IPS-18c (cell line): ENCODE measurements around the gene AP5S1.

Experiments
- H3K4me3 ChIP-seq: 2 replicates; pipeline ENCODE4 v1.7.0; 2013; ENCODE audit warnings: low read depth, mild to moderate bottlenecking, low read length, moderate library complexity; ENCODE audit not compliant: insufficient read depth
- H3K9me3 ChIP-seq: one replicate; pipeline ENCODE4 v1.6.1; 2013; ENCODE audit warnings: mild to moderate bottlenecking, low read length, moderate library complexity; ENCODE audit not compliant: control insufficient read depth, insufficient read depth

The AP5S1 gene

GRCh38 chr20:3854462-3854871 is 34.1 kb downstream of the AP5S1 start:
- no peaks in the 10 kb centered on the region for H3K9me3 ChIP-seq
- H3K4me3 ChIP-seq, result no peak overlapping the region

- H3K4me3 ChIP-seq, result no peak overlapping the region
- H3K9me3 ChIP-seq, result no peaks in the 10 kb centered on the region
These were observed 37.1 kb downstream of the AP5S1 start for GRCh38 chr20:3857405-3857804.

GRCh38 chr20:3858689-3859088 is 38.3 kb downstream of the AP5S1 start:
- Histone ChIP-seq H3K4me3 (no peak overlapping the region), H3K9me3 (no peaks in the 10 kb centered on the region)

GRCh38 chr20:3861191-3861590 is 40.8 kb downstream of the AP5S1 start:
- H3K4me3 ChIP-seq, result no peak overlapping the region
- no peaks in the 10 kb centered on the region for H3K9me3 ChIP-seq

- Histone ChIP-seq H3K9me3 (no peaks in the 10 kb centered on the region), H3K4me3 (no peak overlapping the region)
These were observed 42.0 kb downstream of the AP5S1 start for GRCh38 chr20:3862333-3862732.

GRCh38 chr20:3863317-3863716 is 43.0 kb downstream of the AP5S1 start:
- Histone ChIP-seq H3K4me3 (no peak overlapping the region), H3K9me3 (no peaks in the 10 kb centered on the region)

- Histone ChIP-seq H3K4me3 (no peak overlapping the region), H3K9me3 (no peaks in the 10 kb centered on the region)
These were observed 44.2 kb downstream of the AP5S1 start for GRCh38 chr20:3864518-3864917.

GRCh38 chr20:3865152-3865886 is 45.0 kb downstream of the AP5S1 start:
- H3K4me3 ChIP-seq, result no peak overlapping the region

GRCh38 chr20:3865887-3866407 is 45.6 kb downstream of the AP5S1 start:
- no peak overlapping the region for H3K4me3 ChIP-seq

More at GRCh38 chr20:3865152-3865886, 45.0 kb downstream of the AP5S1 start:
- H3K9me3 ChIP-seq, result no peaks in the 10 kb centered on the region

GRCh38 chr20:3866464-3866863 is 46.1 kb downstream of the AP5S1 start:
- H3K4me3 ChIP-seq, result no peak overlapping the region

More at GRCh38 chr20:3865887-3866407, 45.6 kb downstream of the AP5S1 start:
- no peaks in the 10 kb centered on the region for H3K9me3 ChIP-seq

GRCh38 chr20:3867802-3868201 is 47.5 kb downstream of the AP5S1 start:
- Histone ChIP-seq H3K4me3 (no peak overlapping the region), H3K9me3 (no peaks in the 10 kb centered on the region)

More at GRCh38 chr20:3866464-3866863, 46.1 kb downstream of the AP5S1 start:
- no peaks in the 10 kb centered on the region for H3K9me3 ChIP-seq

GRCh38 chr20:3869839-3870634 is 49.7 kb downstream of the AP5S1 start:
- H3K4me3 ChIP-seq, result no peak overlapping the region
- H3K9me3 ChIP-seq, result no peaks in the 10 kb centered on the region

- Histone ChIP-seq H3K4me3 (no peak overlapping the region), H3K9me3 (no peaks in the 10 kb centered on the region)
These were observed 51.4 kb downstream of the AP5S1 start for GRCh38 chr20:3871550-3872265.

GRCh38 chr20:3873507-3873906 is 53.2 kb downstream of the AP5S1 start:
- Histone ChIP-seq H3K9me3 (no peaks in the 10 kb centered on the region), H3K4me3 (no peak overlapping the region)

GRCh38 chr20:3874194-3874844 is 54.0 kb downstream of the AP5S1 start:
- no peak overlapping the region for H3K4me3 ChIP-seq
- H3K9me3 ChIP-seq, result no peaks in the 10 kb centered on the region

GRCh38 chr20:3875378-3875974 is 55.1 kb downstream of the AP5S1 start:
- peaks cover 2% of the 10 kb centered on the region for H3K9me3 ChIP-seq
- no peak overlapping the region for H3K4me3 ChIP-seq

GRCh38 chr20:3876000-3876399 is 55.7 kb downstream of the AP5S1 start:
- Histone ChIP-seq H3K9me3 (peaks cover 2% of the 10 kb centered on the region), H3K4me3 (no peak overlapping the region)
